IMR-90 (cell line): ENCODE measurements around the gene MOV10L1. TPM values are rescaled to one million over a fixed set of nuclear protein-coding genes. Genes with fewer than 3 reads are reported as not detected.

Experiments
- ATAC-seq: fragments of 200-7000 bp; cut with Tn5 transposase; 2 replicates; pipeline ENCODE4 v1.9.1; 2020; ENCODE audit warnings: low read depth, mild to moderate bottlenecking, moderate library complexity
- BruUV-seq: library from RNA; stranded (reverse); fragments of 400-500 nt; replicated peaks from 2 replicates; lab custom pipeline; 2021; lab: Mats Ljungman, UMichigan
- CTCF ChIA-PET: fragments of 300-600 bp; formaldehyde crosslinking; extraction: SDS; loops from one replicate; lab custom pipeline; 2021; ENCODE audit warnings: antibody characterized with exemption; lab: Yijun Ruan, JAX
- POLR2A ChIA-PET: fragments of 300-600 bp; sonication (Branson Sonifier 250); formaldehyde crosslinking; loops from one replicate; lab custom pipeline; 2022; ENCODE audit warnings: antibody characterized with exemption; ENCODE audit not compliant: unreplicated experiment; lab: Charles Lee
- DNase-seq: peaks from one replicate; pipeline ENCODE4 v3.0.0; 2013
- H2AFZ ChIP-seq: replicated peaks from 2 replicates; pipeline ENCODE3; 2013; ENCODE audit warnings: low read length, mild to moderate bottlenecking; ENCODE audit not compliant: poor library complexity
- H2AK5ac ChIP-seq: 2 replicates; pipeline ENCODE4 v1.6.1; 2013; ENCODE audit warnings: low read depth, low read length, inconsistent platforms
- H2AK9ac ChIP-seq: replicated peaks from 2 replicates; pipeline ENCODE3; 2013; ENCODE audit warnings: mild to moderate bottlenecking, low read depth, low read length, moderate library complexity; ENCODE audit not compliant: poor library complexity
- H2BK120ac ChIP-seq: 2 replicates; pipeline ENCODE4 v1.6.1; 2013; ENCODE audit warnings: low read depth, low read length, inconsistent platforms
- H2BK15ac ChIP-seq: 3 replicates; pipeline ENCODE4 v1.6.1; 2013; ENCODE audit warnings: low read depth, low read length, inconsistent platforms
- H2BK20ac ChIP-seq: 2 replicates; pipeline ENCODE4 v1.6.1; 2013; ENCODE audit warnings: low read depth, mild to moderate bottlenecking, inconsistent platforms, low read length, moderate library complexity
- H2BK5ac ChIP-seq: 2 replicates; pipeline ENCODE4 v1.6.1; 2013; ENCODE audit warnings: mild to moderate bottlenecking, low read depth, low read length, inconsistent platforms; ENCODE audit not compliant: poor library complexity, severe bottlenecking
- H3K14ac ChIP-seq: replicated peaks from 2 replicates; pipeline ENCODE4 v1.6.1; 2013; ENCODE audit warnings: low read depth, low read length, inconsistent platforms
- H3K18ac ChIP-seq: 2 replicates; pipeline ENCODE4 v1.6.1; 2013; ENCODE audit warnings: low read depth, low read length, control low read depth
- H3K23ac ChIP-seq: 2 replicates; pipeline ENCODE4 v1.6.1; 2013; ENCODE audit warnings: low read depth, low read length, inconsistent platforms
- H3K27ac ChIP-seq: 2 replicates; pipeline ENCODE4 v1.5.1; 2013; ENCODE audit warnings: mild to moderate bottlenecking, control low read depth, low read length; ENCODE audit not compliant: insufficient read depth
- H3K27me3 ChIP-seq: 2 replicates; pipeline ENCODE4 v1.6.1; 2013; ENCODE audit warnings: low read length; ENCODE audit not compliant: control insufficient read depth, insufficient read depth
- H3K36me3 ChIP-seq: 2 replicates; pipeline ENCODE4 v1.6.1; 2013; ENCODE audit warnings: low read length, mixed read lengths; ENCODE audit not compliant: control insufficient read depth, insufficient read depth
- H3K4ac ChIP-seq: 2 replicates; pipeline ENCODE4 v1.6.1; 2013; ENCODE audit warnings: low read depth, low read length, inconsistent platforms
- H3K4me1 ChIP-seq: 2 replicates; pipeline ENCODE4 v1.6.1; 2013; ENCODE audit warnings: low read length, mixed read lengths; ENCODE audit not compliant: control insufficient read depth, insufficient read depth
- H3K4me2 ChIP-seq: 2 replicates; pipeline ENCODE4 v1.6.1; 2013; ENCODE audit warnings: low read depth, mild to moderate bottlenecking, control low read depth, low read length, moderate library complexity
- H3K4me3 ChIP-seq: 2 replicates; pipeline ENCODE4 v1.5.1; 2013; ENCODE audit warnings: low read depth, mild to moderate bottlenecking, control low read depth, low read length, moderate library complexity; ENCODE audit not compliant: insufficient read depth
- H3K56ac ChIP-seq: 2 replicates; pipeline ENCODE4 v1.6.1; 2013; ENCODE audit warnings: low read length, inconsistent platforms; ENCODE audit not compliant: insufficient read depth; ENCODE audit errors: extremely low read depth
- H3K79me1 ChIP-seq, 2 experiments: 2 replicates each; pipeline ENCODE4 v1.6.1; 2013; ENCODE audit warnings: low read length in 2 of 2, inconsistent platforms in 1 of 2, low read depth in 1 of 2
- H3K9ac ChIP-seq: 2 replicates; pipeline ENCODE4 v1.6.1; 2013; ENCODE audit warnings: low read depth, low read length, control low read depth
- H3K9me1 ChIP-seq: 2 replicates; pipeline ENCODE4 v1.6.1; 2013; ENCODE audit warnings: low read length, inconsistent platforms; ENCODE audit not compliant: insufficient read depth
- H3K9me3 ChIP-seq: 2 replicates; pipeline ENCODE4 v1.6.1; 2013; ENCODE audit warnings: low read length; ENCODE audit not compliant: control insufficient read depth, insufficient read depth
- H4K20me1 ChIP-seq: 2 replicates; pipeline ENCODE4 v1.6.1; 2013; ENCODE audit warnings: low read length, inconsistent platforms; ENCODE audit not compliant: insufficient read depth
- H4K5ac ChIP-seq: 2 replicates; pipeline ENCODE4 v1.6.1; 2013; ENCODE audit warnings: mild to moderate bottlenecking, low read depth, low read length, control low read depth
- H4K8ac ChIP-seq, 2 experiments: 2 replicates each; pipeline ENCODE4 v1.6.1; 2013; ENCODE audit warnings: low read depth in 2 of 2, low read length in 2 of 2, control low read depth in 1 of 2, inconsistent platforms in 1 of 2
- H4K91ac ChIP-seq: 2 replicates; pipeline ENCODE4 v1.6.1; 2013; ENCODE audit warnings: low read depth, low read length, inconsistent platforms; ENCODE audit not compliant: insufficient read depth
- BHLHE40 ChIP-seq: fragments of 150-350 bp; IDR thresholded peaks from 2 replicates; pipeline ENCODE4 v1.6.1; 2016; ENCODE audit warnings: mild to moderate bottlenecking, low read depth, low read length
- CEBPB ChIP-seq: IDR thresholded peaks from 2 replicates; pipeline ENCODE4 v1.6.1; 2012; ENCODE audit warnings: low read depth, low read length, improper control_type of control experiment
- FOS ChIP-seq: fragments of 150-350 bp; IDR thresholded peaks from 2 replicates; pipeline ENCODE4 v1.6.1; 2016; ENCODE audit warnings: low read depth, low read length
- RAD21 ChIP-seq: IDR thresholded peaks from 2 replicates; pipeline ENCODE4 v1.6.1; 2012; ENCODE audit warnings: low read length, improper control_type of control experiment
- RCOR1 ChIP-seq: IDR thresholded peaks from 2 replicates; pipeline ENCODE4 v1.6.1; 2012; ENCODE audit warnings: mild to moderate bottlenecking, low read length, improper control_type of control experiment; ENCODE audit not compliant: insufficient replicate concordance
- RFX5 ChIP-seq: IDR thresholded peaks from 2 replicates; pipeline ENCODE4 v1.8.0; 2012; ENCODE audit warnings: low read depth, mild to moderate bottlenecking, low read length, moderate library complexity
- WGBS, 2 experiments: methylation state at CpG; one replicate each; pipeline versions ENCODE4 v1.1.5 to v1.1.7; 2013; ENCODE audit warnings: missing lambda C conversion rate in 2 of 2; ENCODE audit not compliant: insufficient read length in 1 of 2; ENCODE audit errors: extremely low coverage in 2 of 2; 5-methylcytosine and 5-hydroxymethylcytosine counted together
- dilution Hi-C: fragments of 300-500 bp; cut with HindIII; formaldehyde crosslinking; loops from one replicate; pipeline ENCODE4 v1.14.3; 2018; ENCODE audit warnings: low sequenced_read_pairs; ENCODE audit not compliant: unreplicated experiment
- in situ Hi-C: fragments of 300-500 bp; cut with MboI; formaldehyde crosslinking; loops from 3 replicates; pipeline ENCODE4 v1.14.3; 2019; ENCODE audit warnings: low sequenced_read_pairs, inconsistent platforms, mixed read lengths
- intact Hi-C: fragments of 100-400 bp; cut with micrococcal nuclease; formaldehyde crosslinking; loops from 2 replicates; pipeline ENCODE4 v1.10.0; 2022
- polyA plus RNA-seq, 3 experiments: library from polyadenylated mRNA; depleted of rRNA; stranded (reverse); fragments of >200 nt; gene quantifications; 2 replicates each; pipeline ENCODE4 v1.2.3, GENCODE V29; 2012; ENCODE audit warnings: low replicate concordance in 1 of 3
- total RNA-seq: library from RNA; depleted of rRNA; stranded (reverse); fragments of >200 nt; gene quantifications from 2 replicates; pipeline ENCODE4 v1.2.3, GENCODE V29; 2012
- TF ChIP-seq, protein P1 (sequence below): fragments of 150-350 bp; IDR thresholded peaks from 2 replicates; pipeline ENCODE4 v1.6.1; 2016; ENCODE audit warnings: low read depth, mild to moderate bottlenecking, low read length, moderate library complexity, borderline replicate concordance

The MOV10L1 gene
- total and polyA plus RNA-seq, 2 of the 4 experiments (the other 2 are of a cell fraction) = 0.72 to 1.4 TPM

DNA sequence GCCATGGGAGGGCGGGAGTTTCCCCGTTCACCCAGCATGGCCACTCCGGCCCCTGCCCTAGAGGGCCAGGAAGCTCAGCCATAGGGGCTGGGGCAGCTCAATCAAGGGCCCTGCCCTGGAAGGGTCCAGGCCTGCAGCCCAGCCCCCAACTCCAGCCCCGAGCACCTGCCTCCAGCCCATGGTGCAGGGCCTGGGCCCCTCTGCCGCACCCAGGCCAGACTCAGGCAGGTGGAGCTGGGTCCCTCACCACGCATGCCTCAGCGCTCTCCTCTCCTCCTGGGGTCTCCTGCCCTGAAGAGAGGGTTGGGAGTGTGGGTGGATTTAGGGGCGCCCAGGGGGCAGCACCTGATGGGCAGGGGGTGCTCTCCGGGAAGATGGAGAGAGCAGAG lies 17.6 kb upstream of the MOV10L1 start:
- ATAC-seq (no peak), DNase-seq (no peak)
- Histone ChIP-seq H3K9me1 (no peaks in the 10 kb centered on the region), H3K4me3 (no peak overlapping the region), H2AK5ac (no peak overlapping the region), H3K4me2 (no peak overlapping the region), H3K36me3 (no peaks in the 10 kb centered on the region), H3K4me1 (no peaks in the 10 kb centered on the region), H3K27ac (no peak overlapping the region), H3K14ac (no peak overlapping the region), H4K8ac (no peak overlapping the region), H2BK15ac (no peak overlapping the region), H2AK9ac (no peak overlapping the region), H2BK20ac (no peak overlapping the region), H3K56ac (no peak overlapping the region), H2BK120ac (no peak overlapping the region), H3K4ac (no peak overlapping the region), H4K20me1 (no peaks in the 10 kb centered on the region), H3K18ac (no peak overlapping the region), H2AFZ (no peak overlapping the region), H4K5ac (no peak overlapping the region), H3K27me3 (peaks cover 3% of the 10 kb centered on the region; the same call in 1 of the 2 replicates), H3K9me3 (no peaks in the 10 kb centered on the region), H4K91ac (no peak overlapping the region), H3K9ac (no peak overlapping the region), H2BK5ac (no peak overlapping the region), H3K79me1 (no peaks in the 10 kb centered on the region), H3K23ac (no peak overlapping the region)
- in situ Hi-C loops (no loop called here), intact Hi-C loops (no loop called here), dilution Hi-C loops (no loop called here)
- CTCF ChIA-PET = no interaction called here
- POLR2A ChIA-PET = no interaction called here
- no TSS peak for BruUV-seq
- TF ChIP-seq RAD21 = no peak
- TF ChIP-seq FOS = no peak
- no peak for TF ChIP-seq BHLHE40
- TF ChIP-seq RFX5 = no peak
- TF ChIP-seq, protein P1, sequence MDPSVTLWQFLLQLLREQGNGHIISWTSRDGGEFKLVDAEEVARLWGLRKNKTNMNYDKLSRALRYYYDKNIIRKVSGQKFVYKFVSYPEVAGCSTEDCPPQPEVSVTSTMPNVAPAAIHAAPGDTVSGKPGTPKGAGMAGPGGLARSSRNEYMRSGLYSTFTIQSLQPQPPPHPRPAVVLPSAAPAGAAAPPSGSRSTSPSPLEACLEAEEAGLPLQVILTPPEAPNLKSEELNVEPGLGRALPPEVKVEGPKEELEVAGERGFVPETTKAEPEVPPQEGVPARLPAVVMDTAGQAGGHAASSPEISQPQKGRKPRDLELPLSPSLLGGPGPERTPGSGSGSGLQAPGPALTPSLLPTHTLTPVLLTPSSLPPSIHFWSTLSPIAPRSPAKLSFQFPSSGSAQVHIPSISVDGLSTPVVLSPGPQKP = no peak
- TF ChIP-seq CEBPB = no peak
- TF ChIP-seq RCOR1 = no peak
- 86% methylated on average over 5 of the region's 9 CpGs; no CpG with 5 or more reads in 1 of the 2 experiments for WGBS, 2 experiments
